Lower lobe of right lung (tissue), 2 donors: ENCODE measurements around the gene HSD3B1. TPM values are rescaled to one million over a fixed set of nuclear protein-coding genes. Genes with fewer than 3 reads are reported as not detected.
A peak's percentile ranks its signal among the peaks of the same experiment; 100 is the strongest.

Source experiments
- ATAC-seq, 2 donors: fragments of 200-7000 bp; cut with Tn5 transposase; one replicate each; pipeline ENCODE4 v1.9.1; 2020 to 2022; ENCODE audit warnings: mild to moderate bottlenecking in 2 of 2, moderate library complexity in 2 of 2
- DNase-seq: peaks from one replicate; pipeline ENCODE4 v3.0.0-alpha.2; 2020
- H3K27ac ChIP-seq: fragments of 200-600 bp; one replicate; pipeline ENCODE4 v1.8.0; 2022
- H3K27me3 ChIP-seq: fragments of 200-600 bp; one replicate; pipeline ENCODE4 v1.8.0; 2022; ENCODE audit warnings: low read depth
- H3K36me3 ChIP-seq: fragments of 200-600 bp; one replicate; pipeline ENCODE4 v1.8.0; 2022; ENCODE audit warnings: mild to moderate bottlenecking
- H3K4me1 ChIP-seq: fragments of 200-600 bp; one replicate; pipeline ENCODE4 v1.8.0; 2022
- H3K4me3 ChIP-seq: fragments of 200-600 bp; one replicate; pipeline ENCODE4 v1.8.0; 2022; ENCODE audit warnings: mild to moderate bottlenecking
- H3K9me3 ChIP-seq: fragments of 200-600 bp; one replicate; pipeline ENCODE4 v1.8.0; 2022
- CTCF ChIP-seq: fragments of 200-600 bp; IDR thresholded peaks from one replicate; pipeline ENCODE4 v1.8.0; 2022; ENCODE audit warnings: antibody characterized with exemption, mild to moderate bottlenecking
- intact Hi-C: fragments of 100-400 bp; cut with DNase I; formaldehyde crosslinking; loops from one replicate; pipeline ENCODE4 v1.11.0; 2022
- total RNA-seq: library from RNA; stranded (reverse); fragmentation: NEBNext Ultra II Directional; extraction: Animal tissue kit (Norgen Biotek cat#: 25700); gene quantifications from one replicate; pipeline ENCODE4 v1.2.1, GENCODE V29; 2021
- donor health status: DM: no; HTN: yes; CAD: no; lungs with severe emphysema.

The HSD3B1 gene
- total RNA-seq, 1 donor from 2014 or later: not detected

DNA sequence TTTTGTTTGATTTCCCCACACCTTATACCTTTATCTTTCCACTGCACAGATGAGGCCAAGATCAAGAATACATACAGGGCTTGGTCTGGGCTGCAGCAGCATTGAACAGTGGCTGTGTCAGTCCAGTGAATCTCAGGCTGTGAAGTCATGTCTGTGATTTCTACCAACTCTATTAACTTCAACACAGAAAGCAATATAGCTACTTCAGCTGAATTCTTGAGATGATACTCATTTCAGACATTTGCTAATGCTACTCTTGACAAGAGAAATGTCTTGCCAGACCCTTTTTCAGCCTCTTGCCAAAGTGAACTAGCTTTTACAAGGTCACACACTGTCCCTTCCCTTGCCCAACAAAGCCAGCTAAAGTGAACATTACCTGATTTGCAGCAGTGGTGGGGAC lies 25.1 kb upstream of the HSD3B1 start:
- H3K4me3 ChIP-seq: no peak overlapping the region
- H3K4me1 ChIP-seq: no peaks in the 10 kb centered on the region
- ATAC-seq: no peak
- no peaks in the 10 kb centered on the region for H3K36me3 ChIP-seq
- H3K27me3 ChIP-seq: no peaks in the 10 kb centered on the region
- H3K9me3 ChIP-seq: no peaks in the 10 kb centered on the region
- TF ChIP-seq CTCF: no peak
- DNase-seq: no peak
- H3K27ac ChIP-seq: no peak overlapping the region
- intact Hi-C loops: no loop called here

DNA sequence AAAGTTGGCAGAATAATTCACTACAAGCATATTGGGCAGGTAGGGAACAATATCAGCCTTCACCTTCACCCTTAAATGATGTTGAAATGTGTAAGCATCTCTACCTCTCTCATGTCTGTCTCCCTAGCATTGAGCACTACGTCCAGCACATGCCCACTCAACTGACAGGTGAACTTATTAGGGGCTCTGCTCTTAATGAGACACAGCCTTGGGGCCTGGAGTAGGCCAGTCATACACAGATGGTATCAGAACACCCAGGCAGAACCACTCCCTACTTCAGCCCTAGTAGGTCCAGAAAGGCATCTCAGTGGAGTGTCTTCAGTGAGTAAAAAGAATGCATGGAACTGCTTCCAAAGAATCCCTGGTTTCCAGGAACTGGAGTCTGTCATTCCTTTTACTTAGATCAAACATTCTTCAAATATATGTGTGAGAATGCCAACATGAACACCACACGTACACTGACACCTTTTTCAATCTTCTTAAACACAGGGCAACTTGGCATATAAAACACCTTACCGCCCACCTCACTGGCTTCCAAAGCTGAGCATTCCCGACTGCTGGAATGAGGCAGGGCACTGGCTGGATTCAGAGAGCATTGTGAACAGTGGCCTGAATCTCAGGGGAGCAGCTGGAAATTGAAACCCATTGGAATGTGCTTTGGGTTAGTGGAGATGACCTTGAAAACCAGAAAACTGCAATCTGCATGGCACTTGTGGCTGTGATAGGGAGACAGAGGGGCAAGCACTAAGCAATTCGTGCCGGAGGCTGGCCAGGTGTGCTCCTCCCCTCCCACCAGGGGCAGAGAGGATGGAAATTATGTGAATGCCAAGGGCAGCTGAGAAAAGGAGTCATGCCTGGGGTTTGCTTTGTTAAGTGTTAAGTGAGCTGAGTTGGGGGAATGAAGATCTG lies 24.2 kb upstream of the HSD3B1 start:
- no peak for TF ChIP-seq CTCF
- no peak overlapping the region for H3K4me3 ChIP-seq
- intact Hi-C loops: no loop called here
- ATAC-seq (peak in 1 of 2 donors; percentile 15), DNase-seq (no peak)
- no peak overlapping the region for H3K27ac ChIP-seq
- H3K27me3 ChIP-seq: no peaks in the 10 kb centered on the region
- no peaks in the 10 kb centered on the region for H3K9me3 ChIP-seq
- no peaks in the 10 kb centered on the region for H3K36me3 ChIP-seq
- no peaks in the 10 kb centered on the region for H3K4me1 ChIP-seq

DNA sequence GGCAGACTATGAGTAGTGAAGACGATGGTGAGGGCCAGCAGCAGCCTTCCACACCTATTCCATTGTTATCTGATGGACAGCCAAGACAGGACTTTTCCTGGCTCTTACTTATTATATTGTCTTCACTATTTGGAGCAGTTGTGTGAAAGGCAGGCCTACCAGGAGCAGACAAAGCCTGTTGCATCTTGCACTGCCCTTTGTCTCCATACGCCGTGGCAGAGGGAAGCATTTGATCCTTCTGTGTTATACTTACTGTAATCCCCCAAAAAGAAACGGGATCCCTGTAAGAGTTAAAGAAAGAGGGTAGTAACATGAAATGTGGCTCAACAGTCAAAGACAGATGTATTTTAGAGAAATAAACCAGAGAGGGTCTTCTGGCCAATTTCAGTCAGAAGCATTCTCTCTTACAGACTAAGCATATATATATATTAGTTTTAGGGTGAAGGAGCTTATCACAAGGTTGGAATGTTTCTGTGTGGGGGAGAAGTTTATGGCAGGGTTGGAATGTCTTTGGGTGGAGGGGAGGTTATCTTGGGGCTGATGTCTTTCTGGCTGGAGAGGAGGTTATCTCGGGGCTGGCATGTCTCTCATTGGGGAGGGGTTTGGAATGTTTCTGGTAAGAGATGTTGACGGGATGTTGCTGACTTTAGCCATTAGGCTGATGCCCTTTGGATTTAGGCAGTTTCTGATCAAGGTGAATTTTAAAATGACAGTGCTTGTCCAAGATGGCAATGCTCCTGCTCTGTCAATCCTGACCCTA lies 23.4 kb upstream of the HSD3B1 start:
- intact Hi-C loops: no loop called here
- Histone ChIP-seq H3K36me3 (no peaks in the 10 kb centered on the region), H3K4me1 (no peaks in the 10 kb centered on the region), H3K9me3 (no peaks in the 10 kb centered on the region), H3K27me3 (no peaks in the 10 kb centered on the region), H3K27ac (no peak overlapping the region), H3K4me3 (no peak overlapping the region)
- ATAC-seq (peak in 1 of 2 donors; percentile 14), DNase-seq (no peak)
- TF ChIP-seq CTCF: no peak

- H3K36me3 ChIP-seq: no peaks in the 10 kb centered on the region
- intact Hi-C loops: no loop called here
- H3K4me3 ChIP-seq: no peak overlapping the region
- DNase-seq: no peak
- no peak overlapping the region for H3K27ac ChIP-seq
- ATAC-seq: no peak
- TF ChIP-seq CTCF: no peak
- H3K4me1 ChIP-seq: no peaks in the 10 kb centered on the region
- no peaks in the 10 kb centered on the region for H3K27me3 ChIP-seq
- H3K9me3 ChIP-seq: no peaks in the 10 kb centered on the region
Observed at GRCh38 chr1:119485201-119485600, 21.8 kb upstream of the HSD3B1 start.

GRCh38 chr1:119488216-119488615 lies 18.8 kb upstream of the HSD3B1 start:
- Histone ChIP-seq H3K27ac (no peak overlapping the region), H3K4me3 (no peak overlapping the region), H3K4me1 (no peaks in the 10 kb centered on the region), H3K27me3 (no peaks in the 10 kb centered on the region), H3K36me3 (no peaks in the 10 kb centered on the region), H3K9me3 (no peaks in the 10 kb centered on the region)
- no peak for ATAC-seq
- DNase-seq: no peak
- intact Hi-C loops: no loop called here
- TF ChIP-seq CTCF: no peak
